ENCODE results near the gene COL15A1. TPM values are rescaled to one million over a fixed set of nuclear protein-coding genes. Genes with fewer than 3 reads are reported as not detected.

Gene COL15A1
- total RNA-seq, 2 donors from 2014 or later = 6.0 to 16.0 TPM

DNA sequence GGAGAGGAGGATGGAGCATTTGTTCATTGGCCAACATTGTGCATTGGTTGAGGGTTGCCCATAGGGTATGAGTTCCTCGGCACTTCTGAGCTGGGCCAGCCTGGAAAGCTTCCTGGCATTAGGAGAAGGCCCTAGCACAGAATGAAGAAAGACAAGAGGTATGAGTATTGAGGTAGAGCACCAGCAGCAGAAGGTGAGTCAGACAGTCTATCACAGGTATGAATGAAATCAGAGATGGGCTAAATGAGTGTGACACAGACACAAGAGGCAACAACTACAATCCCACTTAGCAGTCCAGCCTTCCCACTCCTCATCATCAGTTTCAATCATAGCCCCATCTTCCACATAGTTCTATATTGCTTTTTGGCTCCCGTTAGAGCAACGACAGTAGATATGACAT lies 135.8 kb downstream of the COL15A1 start:
- H3K4me3 ChIP-seq = no peak overlapping the region
- no peaks in the 10 kb centered on the region for H3K9me3 ChIP-seq
- intact Hi-C loops (cut with DNase I) = no loop called here
- no peak for DNase-seq
- no peaks in the 10 kb centered on the region for H3K36me3 ChIP-seq
- TF ChIP-seq, protein P1, sequence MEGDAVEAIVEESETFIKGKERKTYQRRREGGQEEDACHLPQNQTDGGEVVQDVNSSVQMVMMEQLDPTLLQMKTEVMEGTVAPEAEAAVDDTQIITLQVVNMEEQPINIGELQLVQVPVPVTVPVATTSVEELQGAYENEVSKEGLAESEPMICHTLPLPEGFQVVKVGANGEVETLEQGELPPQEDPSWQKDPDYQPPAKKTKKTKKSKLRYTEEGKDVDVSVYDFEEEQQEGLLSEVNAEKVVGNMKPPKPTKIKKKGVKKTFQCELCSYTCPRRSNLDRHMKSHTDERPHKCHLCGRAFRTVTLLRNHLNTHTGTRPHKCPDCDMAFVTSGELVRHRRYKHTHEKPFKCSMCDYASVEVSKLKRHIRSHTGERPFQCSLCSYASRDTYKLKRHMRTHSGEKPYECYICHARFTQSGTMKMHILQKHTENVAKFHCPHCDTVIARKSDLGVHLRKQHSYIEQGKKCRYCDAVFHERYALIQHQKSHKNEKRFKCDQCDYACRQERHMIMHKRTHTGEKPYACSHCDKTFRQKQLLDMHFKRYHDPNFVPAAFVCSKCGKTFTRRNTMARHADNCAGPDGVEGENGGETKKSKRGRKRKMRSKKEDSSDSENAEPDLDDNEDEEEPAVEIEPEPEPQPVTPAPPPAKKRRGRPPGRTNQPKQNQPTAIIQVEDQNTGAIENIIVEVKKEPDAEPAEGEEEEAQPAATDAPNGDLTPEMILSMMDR (IDR thresholded peaks at IDR 0.05) = no peak
- H3K4me1 ChIP-seq = no peaks in the 10 kb centered on the region
- H3K9ac ChIP-seq (ENCODE audit: low read depth in 2 of 2, low read length in 2 of 2) = no peak overlapping the region
- H3K27me3 ChIP-seq = no peaks in the 10 kb centered on the region
- H3K27ac ChIP-seq = no peak overlapping the region

DNA sequence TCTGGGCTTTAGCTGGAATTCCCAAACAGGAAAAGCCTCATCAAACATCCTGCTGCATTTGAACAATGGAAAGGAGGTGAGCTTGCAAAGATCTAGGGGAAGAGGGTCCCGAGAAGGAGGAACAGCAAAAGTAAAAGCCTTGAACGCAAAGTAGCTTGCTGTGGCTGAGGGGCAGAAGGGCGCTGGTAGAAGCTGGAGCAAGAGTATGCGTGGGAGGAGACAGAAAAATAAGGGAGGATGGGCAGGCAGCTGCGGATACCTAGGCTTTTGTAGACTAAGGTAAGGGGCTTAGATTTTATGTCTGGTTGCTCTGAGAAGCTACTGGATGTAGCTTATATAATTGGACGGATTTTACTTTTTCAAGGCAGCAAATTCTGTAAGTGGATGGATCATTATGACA lies 139.3 kb downstream of the COL15A1 start:
- H3K36me3 ChIP-seq = no peaks in the 10 kb centered on the region
- no peak overlapping the region for H3K27ac ChIP-seq
- no peak overlapping the region for H3K4me3 ChIP-seq
- H3K9ac ChIP-seq (ENCODE audit: low read depth in 2 of 2, low read length in 2 of 2) = no peak overlapping the region
- intact Hi-C loops (cut with DNase I) = no loop called here
- no peak for DNase-seq
- H3K4me1 ChIP-seq = no peaks in the 10 kb centered on the region
- TF ChIP-seq, protein P1 (IDR thresholded peaks at IDR 0.05) = no peak
- no peaks in the 10 kb centered on the region for H3K9me3 ChIP-seq
- H3K27me3 ChIP-seq = no peaks in the 10 kb centered on the region

DNA sequence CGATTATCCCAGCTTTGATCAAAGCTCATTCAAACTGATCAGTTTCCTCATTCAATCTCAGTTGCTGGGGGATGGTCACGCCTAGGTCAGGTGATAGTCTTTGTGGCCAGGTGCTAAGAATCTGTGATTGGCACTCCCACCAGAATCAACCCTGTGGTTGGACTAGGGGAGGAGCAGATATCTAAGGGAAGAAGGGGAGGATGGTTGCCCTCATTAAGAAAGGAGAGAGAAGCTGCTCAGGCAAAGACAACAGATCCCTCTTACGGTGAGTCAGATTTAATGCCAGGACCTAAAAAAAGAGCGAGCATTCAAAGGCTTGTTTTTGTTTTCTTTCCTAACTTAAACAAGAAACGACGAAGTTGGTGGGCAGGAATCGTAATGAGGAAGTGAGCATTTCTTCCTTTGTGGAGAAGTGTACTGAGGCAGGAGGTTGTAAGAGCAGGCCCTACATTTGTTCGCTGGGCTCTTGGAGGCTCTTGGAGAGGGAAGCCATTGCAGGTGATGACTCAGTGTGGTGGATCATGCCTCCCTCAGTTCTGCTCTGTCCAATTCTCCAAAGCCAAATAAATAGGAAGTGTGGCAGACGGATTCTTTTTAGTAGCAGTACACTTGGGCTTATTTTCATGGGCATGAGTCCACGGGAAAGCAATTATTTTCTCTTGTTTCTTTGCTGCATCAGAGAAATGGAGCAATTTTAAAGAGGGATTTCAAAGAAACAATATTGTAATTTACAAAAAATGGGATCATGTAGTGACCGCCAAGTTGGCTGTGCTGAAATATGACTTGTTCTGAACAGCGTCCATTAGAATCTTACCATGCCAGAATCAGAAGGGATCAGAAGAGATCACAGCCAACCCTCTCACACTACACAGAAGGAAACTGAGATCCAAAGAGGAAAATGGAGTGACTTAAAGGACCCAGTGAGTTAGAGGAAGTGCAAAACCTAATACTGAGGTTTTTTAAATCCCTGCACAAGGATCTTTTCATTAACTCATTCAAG lies 142.5 kb downstream of the COL15A1 start:
- Histone ChIP-seq H3K27ac (no peak overlapping the region), H3K27me3 (no peaks in the 10 kb centered on the region), H3K4me1 (no peaks in the 10 kb centered on the region), H3K36me3 (no peaks in the 10 kb centered on the region), H3K9me3 (no peaks in the 10 kb centered on the region), H3K4me3 (no peak overlapping the region), H3K9ac (ENCODE audit: low read depth in 2 of 2, low read length in 2 of 2) (no peak overlapping the region)
- intact Hi-C loops (cut with DNase I) = no loop called here
- no peak for DNase-seq
- TF ChIP-seq, protein P1 (IDR thresholded peaks at IDR 0.05) = no peak

DNA sequence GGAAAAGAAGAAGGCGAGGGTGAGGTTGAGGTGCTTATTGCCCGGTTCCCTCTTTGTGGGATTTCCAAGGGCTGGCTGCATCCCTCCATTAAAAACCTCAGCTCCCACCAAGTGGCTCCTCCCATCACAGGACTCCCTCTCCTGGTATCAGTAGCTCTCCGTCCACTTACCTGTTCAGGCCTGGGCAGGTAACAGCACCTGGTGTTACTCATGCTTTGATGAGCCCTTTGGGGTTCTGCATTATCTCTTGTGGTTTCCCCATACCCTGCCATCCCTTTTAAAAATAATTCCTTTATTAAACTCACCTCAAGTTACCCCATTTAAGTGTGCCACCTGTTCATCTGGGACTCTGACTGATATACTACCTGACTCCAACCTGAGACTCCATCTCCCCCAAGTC lies 143.8 kb downstream of the COL15A1 start:
- H3K27me3 ChIP-seq = no peaks in the 10 kb centered on the region
- no peaks in the 10 kb centered on the region for H3K36me3 ChIP-seq
- H3K9me3 ChIP-seq = no peaks in the 10 kb centered on the region
- H3K4me1 ChIP-seq = no peaks in the 10 kb centered on the region
- intact Hi-C loops (cut with DNase I) = no loop called here
- H3K27ac ChIP-seq = no peak overlapping the region
- TF ChIP-seq, protein P1 (IDR thresholded peaks at IDR 0.05) = no peak
- DNase-seq = no peak
- H3K9ac ChIP-seq (ENCODE audit: low read depth in 2 of 2, low read length in 2 of 2) = no peak overlapping the region
- H3K4me3 ChIP-seq = no peak overlapping the region

DNA sequence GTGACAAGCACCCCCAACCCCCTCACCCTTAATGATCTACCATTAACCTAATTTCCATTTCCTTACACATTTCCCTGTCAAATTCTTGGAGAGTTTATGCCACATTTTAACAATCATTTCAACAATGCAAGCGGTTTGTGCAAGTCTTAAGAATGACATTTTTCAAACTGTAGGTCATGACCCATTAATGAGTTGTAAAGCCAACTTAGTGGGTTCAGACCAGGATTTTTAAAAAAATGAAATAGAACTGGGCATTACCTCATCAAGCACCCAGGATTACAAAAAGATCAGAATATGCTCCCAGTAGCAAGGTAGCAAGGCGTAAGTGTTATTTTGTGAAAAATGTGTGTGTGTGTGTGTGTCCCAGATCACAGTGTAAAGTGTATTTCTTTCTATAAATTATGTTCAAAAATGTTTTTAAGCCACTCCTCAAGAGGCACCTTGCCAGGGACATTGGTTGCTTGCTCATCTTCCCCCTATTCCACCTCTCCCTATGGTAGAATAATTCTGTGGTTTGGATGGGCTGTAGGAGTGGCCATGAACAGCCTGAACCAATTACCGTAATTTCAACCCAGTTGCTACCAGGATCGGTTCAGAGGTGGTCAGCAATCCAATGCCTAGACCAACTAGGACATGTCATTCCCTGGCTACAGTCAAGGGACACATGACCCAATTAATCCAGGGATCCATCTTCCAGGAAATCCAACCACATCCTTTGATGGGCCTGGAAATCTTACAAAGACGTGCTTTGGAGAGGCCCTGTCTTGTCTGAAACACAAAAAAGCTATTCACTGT lies 146.8 kb downstream of the COL15A1 start:
- no peaks in the 10 kb centered on the region for H3K36me3 ChIP-seq
- H3K4me1 ChIP-seq = no peaks in the 10 kb centered on the region
- intact Hi-C loops (cut with DNase I) = no loop called here
- H3K9me3 ChIP-seq = no peaks in the 10 kb centered on the region
- no peak overlapping the region for H3K4me3 ChIP-seq
- no peak for DNase-seq
- H3K27me3 ChIP-seq = no peaks in the 10 kb centered on the region
- H3K9ac ChIP-seq (ENCODE audit: low read depth in 2 of 2, low read length in 2 of 2) = no peak overlapping the region
- TF ChIP-seq, protein P1 (IDR thresholded peaks at IDR 0.05) = no peak
- H3K27ac ChIP-seq = no peak overlapping the region

Data from colonic mucosa (tissue), 4 donors.